DND-41 (cell line): ENCODE measurements around the gene CACNA1E.

Experiments
- CTCF ChIP-seq: IDR thresholded peaks from 2 replicates; pipeline ENCODE4 v1.5.1; 2012; ENCODE audit warnings: borderline replicate concordance, low read length, moderate library complexity, mild to moderate bottlenecking; ENCODE audit not compliant: poor library complexity, severe bottlenecking; ENCODE audit errors: extremely low read depth
- EZH2 ChIP-seq: IDR thresholded peaks from 3 replicates; pipeline ENCODE4 v1.6.1; 2012; ENCODE audit warnings: borderline replicate concordance, low read depth, mild to moderate bottlenecking, moderate library complexity, low read length, inconsistent platforms; ENCODE audit not compliant: severe bottlenecking

GRCh38 chr1:181765451-181766026 is 282.2 kb downstream of the CACNA1E start:
- TF ChIP-seq EZH2 (no peak), CTCF (no peak)
